ENCODE results near the gene KARS1.

GRCh38 chr16:75616521-75617010, 30.9 kb downstream of the KARS1 start:
- TF ChIP-seq POLR2AphosphoS5 (IDR thresholded peaks at IDR 0.05; ENCODE audit: low read depth, low read length), result no peak
- TF ChIP-seq POLR2A (IDR thresholded peaks at IDR 0.05; ENCODE audit: low read depth, low read length), result no peak
- no peak for TF ChIP-seq TAF1 (IDR thresholded peaks at IDR 0.05; ENCODE audit: borderline replicate concordance, low read depth, low read length)

Data from GM12892 (cell line).